Erythroblast (primary cell): ENCODE measurements around the gene CPE.

Source experiments
- GATA1 ChIP-seq: IDR thresholded peaks from 2 replicates; pipeline ENCODE4 v1.6.1; 2011; ENCODE audit warnings: low read depth, mild to moderate bottlenecking, control low read depth, low read length, moderate library complexity
- POLR2A ChIP-seq: IDR thresholded peaks from 2 replicates; pipeline ENCODE4 v1.6.1; 2011; ENCODE audit warnings: mild to moderate bottlenecking, low read length

DNA sequence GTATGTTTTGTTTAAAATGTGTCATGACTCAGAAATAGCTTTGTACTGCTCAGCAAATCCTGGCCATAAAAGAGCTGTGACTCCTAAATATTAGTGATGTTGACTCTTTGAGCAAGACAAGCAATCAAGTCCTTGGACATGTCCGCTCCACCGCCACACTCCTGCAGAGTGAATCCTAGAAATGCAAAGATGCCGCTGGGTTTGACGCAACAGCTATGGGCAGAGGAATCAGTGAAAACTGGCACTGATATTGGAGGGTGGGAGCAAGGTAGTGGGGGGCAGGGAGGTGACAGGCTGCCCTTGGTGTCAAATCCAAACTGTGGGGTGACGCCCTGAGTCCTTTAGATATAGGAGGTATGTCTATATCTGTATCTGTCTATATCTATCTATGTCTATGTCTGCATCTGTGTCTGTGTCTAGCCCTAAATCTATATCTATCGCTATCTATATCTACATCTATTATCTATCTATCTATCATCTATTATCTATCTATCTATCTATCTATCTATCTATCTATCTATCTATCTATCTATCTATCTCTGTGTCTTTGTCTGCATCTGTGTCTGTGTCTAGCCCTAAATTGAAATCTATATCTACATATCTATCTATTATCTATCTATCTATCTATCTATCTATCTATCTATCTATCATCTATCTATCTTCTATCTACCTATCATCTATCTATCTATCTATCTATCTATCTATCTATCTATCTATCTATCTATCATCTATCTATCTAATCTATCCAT is 129.7 kb downstream of the CPE start:
- TF ChIP-seq POLR2A: no peak
- no peak for TF ChIP-seq GATA1
